HAP-1 (cell line): ENCODE results near the gene PTPRN2.

Source experiments
- DNase-seq, 2 experiments: peaks; one replicate each; pipeline ENCODE4 v3.0.0-alpha.2; 2016 to 2020; ENCODE audit warnings: low spot score in 2 of 2
- H3K27me3 ChIP-seq: fragments of 250-450 bp; sonication (Bioruptor Pico); 2 replicates; pipeline ENCODE4 v1.5.1; 2020; ENCODE audit warnings: low read depth, mild to moderate bottlenecking, moderate library complexity
- H3K36me3 ChIP-seq: fragments of 250-450 bp; sonication (Bioruptor Pico); replicated peaks from 2 replicates; pipeline ENCODE4 v1.5.1; 2020; ENCODE audit warnings: mild to moderate bottlenecking
- H3K4me1 ChIP-seq: fragments of 250-450 bp; sonication (Bioruptor Pico); 2 replicates; pipeline ENCODE4 v1.5.1; 2020; ENCODE audit warnings: mild to moderate bottlenecking
- H3K4me3 ChIP-seq: fragments of 250-450 bp; sonication (Bioruptor Pico); 2 replicates; pipeline ENCODE4 v1.5.1; 2020; ENCODE audit warnings: mild to moderate bottlenecking, moderate library complexity
- H3K9me3 ChIP-seq: fragments of 250-450 bp; sonication (Bioruptor Pico); 2 replicates; pipeline ENCODE4 v1.5.1; 2020; ENCODE audit warnings: mild to moderate bottlenecking, moderate library complexity
- in situ Hi-C: fragments of 300-500 bp; cut with MboI; formaldehyde crosslinking; loops from 3 replicates; pipeline ENCODE4 v1.14.3; 2020; ENCODE audit warnings: low sequenced_read_pairs, inconsistent platforms, mixed read lengths

The PTPRN2 gene

GRCh38 chr7:157625973-157626742 lies 961.5 kb downstream of the PTPRN2 start:
- in situ Hi-C loops, result no loop called here
- Histone ChIP-seq H3K4me3 (no peak overlapping the region), H3K36me3 (no peaks in the 10 kb centered on the region), H3K27me3 (no peaks in the 10 kb centered on the region), H3K4me1 (no peaks in the 10 kb centered on the region), H3K9me3 (no peaks in the 10 kb centered on the region)
- DNase-seq, result no peak

GRCh38 chr7:157623556-157623955 lies 964.1 kb downstream of the PTPRN2 start:
- H3K36me3 ChIP-seq, result no peaks in the 10 kb centered on the region
- no peaks in the 10 kb centered on the region for H3K9me3 ChIP-seq
- H3K27me3 ChIP-seq, result no peaks in the 10 kb centered on the region
- no peak for DNase-seq
- in situ Hi-C loops, result no loop called here
- H3K4me1 ChIP-seq, result no peaks in the 10 kb centered on the region
- H3K4me3 ChIP-seq, result no peak overlapping the region

GRCh38 chr7:157622408-157623205 lies 965.0 kb downstream of the PTPRN2 start:
- Histone ChIP-seq H3K36me3 (no peaks in the 10 kb centered on the region), H3K4me3 (no peak overlapping the region), H3K4me1 (no peaks in the 10 kb centered on the region), H3K27me3 (no peaks in the 10 kb centered on the region), H3K9me3 (no peaks in the 10 kb centered on the region)
- DNase-seq, result no peak
- in situ Hi-C loops, result no loop called here

DNA sequence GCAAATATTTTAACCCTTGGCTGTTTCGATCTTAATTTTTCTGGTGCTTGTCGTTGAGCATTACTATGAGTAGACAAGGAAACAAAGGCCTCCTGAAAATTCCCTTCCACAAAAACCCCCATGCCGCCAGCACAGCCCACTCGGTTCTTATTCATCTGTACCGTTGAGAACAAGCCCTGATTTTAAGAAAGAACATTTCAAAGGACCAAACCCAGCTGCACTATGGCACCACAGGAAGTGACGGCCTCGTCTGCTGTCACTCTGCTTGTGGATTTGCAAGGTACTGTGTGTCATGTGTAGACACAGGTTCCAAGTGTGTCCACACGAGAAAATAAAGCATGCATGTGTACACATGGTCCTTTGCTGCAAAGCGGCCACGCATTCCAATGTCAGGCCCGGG lies 965.6 kb downstream of the PTPRN2 start:
- no peaks in the 10 kb centered on the region for H3K9me3 ChIP-seq
- H3K4me3 ChIP-seq, result no peak overlapping the region
- H3K4me1 ChIP-seq, result no peaks in the 10 kb centered on the region
- H3K36me3 ChIP-seq, result no peaks in the 10 kb centered on the region
- no peak for DNase-seq
- in situ Hi-C loops, result no loop called here
- H3K27me3 ChIP-seq, result no peaks in the 10 kb centered on the region

DNA sequence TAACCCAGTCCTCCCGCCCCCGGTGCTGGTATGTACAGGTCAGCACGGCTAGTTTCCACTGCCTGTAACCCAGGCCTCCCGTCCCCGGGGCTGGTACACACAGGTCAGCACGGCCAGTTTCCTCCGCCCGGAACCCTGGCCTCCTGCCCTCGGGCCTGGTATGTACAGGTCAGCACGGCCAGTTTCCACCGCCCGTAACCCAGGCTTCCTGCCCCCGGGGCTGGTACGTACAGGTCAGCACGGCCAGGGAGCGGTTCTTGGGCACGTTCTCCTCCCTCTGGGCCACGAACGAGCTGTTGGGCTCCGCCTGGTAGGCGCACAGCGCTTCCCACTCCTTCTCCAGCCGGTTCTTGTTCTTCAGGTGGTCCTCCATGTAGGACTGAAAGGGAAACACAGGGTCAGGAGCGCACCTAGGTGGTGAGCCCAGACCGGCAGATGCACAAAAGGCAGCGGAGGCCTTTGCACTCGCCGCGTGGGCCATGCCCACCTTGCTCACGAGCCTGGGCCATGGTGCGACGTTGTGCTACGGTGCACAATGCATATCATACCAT lies 966.4 kb downstream of the PTPRN2 start:
- Histone ChIP-seq H3K9me3 (no peaks in the 10 kb centered on the region), H3K4me3 (no peak overlapping the region), H3K36me3 (no peaks in the 10 kb centered on the region), H3K27me3 (no peaks in the 10 kb centered on the region), H3K4me1 (no peaks in the 10 kb centered on the region)
- in situ Hi-C loops, result no loop called here
- DNase-seq, result no peak

DNA sequence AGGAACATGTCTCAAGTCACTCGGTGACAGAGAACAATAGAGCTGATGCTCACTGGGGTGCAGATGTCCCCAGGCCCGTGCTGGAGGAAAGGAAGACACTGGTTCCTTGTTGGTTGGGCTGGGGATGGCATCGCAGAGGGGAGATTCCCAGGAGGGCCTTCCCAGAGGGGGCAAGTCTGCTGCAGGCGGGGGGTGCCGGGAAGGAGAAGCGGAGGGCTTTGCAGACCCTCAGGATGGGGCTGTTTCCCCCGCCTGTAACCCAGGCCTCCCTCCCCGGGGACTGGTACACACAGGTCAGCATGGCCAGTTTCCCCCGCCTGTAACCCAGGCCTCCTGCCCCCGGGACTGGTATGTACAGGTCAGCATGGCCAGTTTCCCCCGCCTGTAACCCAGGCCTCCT lies 967.0 kb downstream of the PTPRN2 start:
- no peaks in the 10 kb centered on the region for H3K4me1 ChIP-seq
- no peaks in the 10 kb centered on the region for H3K27me3 ChIP-seq
- in situ Hi-C loops, result no loop called here
- no peaks in the 10 kb centered on the region for H3K36me3 ChIP-seq
- no peaks in the 10 kb centered on the region for H3K9me3 ChIP-seq
- H3K4me3 ChIP-seq, result no peak overlapping the region
- no peak for DNase-seq

DNA sequence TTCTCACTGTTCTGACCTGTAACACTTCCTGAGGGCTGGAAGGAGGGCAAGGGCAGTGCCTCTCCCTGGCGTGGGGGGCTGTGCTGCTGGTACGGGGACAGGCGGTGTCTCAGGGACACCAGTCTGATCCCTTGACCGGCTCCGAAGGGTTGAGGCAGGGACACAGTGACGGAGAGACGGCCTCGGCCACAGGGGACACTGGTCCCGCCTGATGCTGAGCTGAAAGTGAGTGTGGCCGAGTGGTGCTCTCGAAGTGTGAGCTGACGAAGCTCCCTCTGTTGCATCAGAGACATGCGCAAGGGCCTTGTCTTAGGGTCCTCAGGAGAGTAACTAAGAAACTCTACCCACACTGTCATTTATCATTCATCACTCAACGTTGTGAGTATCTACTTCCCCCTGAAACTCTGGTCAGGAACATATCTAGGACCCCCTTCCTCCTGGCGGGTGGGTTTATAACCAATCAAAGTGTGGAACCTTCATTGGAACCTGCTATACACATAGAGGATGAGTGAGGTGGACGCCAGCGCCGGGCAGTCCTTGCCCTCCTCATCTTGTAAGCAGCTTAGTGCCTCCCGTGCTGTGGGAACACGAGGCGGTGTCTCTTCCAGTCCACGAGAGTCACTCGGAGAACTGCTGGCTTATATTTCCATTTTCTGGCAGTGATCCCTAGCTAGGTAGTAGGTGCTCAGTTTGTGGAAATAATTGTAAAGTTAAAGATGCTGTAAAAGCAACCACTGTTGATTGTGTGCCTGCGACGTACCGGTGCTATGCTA lies 967.7 kb downstream of the PTPRN2 start:
- no peaks in the 10 kb centered on the region for H3K9me3 ChIP-seq
- no peak for DNase-seq
- no peaks in the 10 kb centered on the region for H3K27me3 ChIP-seq
- H3K4me3 ChIP-seq, result no peak overlapping the region
- in situ Hi-C loops, result no loop called here
- H3K4me1 ChIP-seq, result no peaks in the 10 kb centered on the region
- H3K36me3 ChIP-seq, result no peaks in the 10 kb centered on the region

GRCh38 chr7:157618823-157619606 lies 968.6 kb downstream of the PTPRN2 start:
- Histone ChIP-seq H3K36me3 (no peaks in the 10 kb centered on the region), H3K9me3 (no peaks in the 10 kb centered on the region), H3K4me1 (no peaks in the 10 kb centered on the region), H3K4me3 (no peak overlapping the region), H3K27me3 (no peaks in the 10 kb centered on the region)
- in situ Hi-C loops, result no loop called here
- DNase-seq, result no peak

DNA sequence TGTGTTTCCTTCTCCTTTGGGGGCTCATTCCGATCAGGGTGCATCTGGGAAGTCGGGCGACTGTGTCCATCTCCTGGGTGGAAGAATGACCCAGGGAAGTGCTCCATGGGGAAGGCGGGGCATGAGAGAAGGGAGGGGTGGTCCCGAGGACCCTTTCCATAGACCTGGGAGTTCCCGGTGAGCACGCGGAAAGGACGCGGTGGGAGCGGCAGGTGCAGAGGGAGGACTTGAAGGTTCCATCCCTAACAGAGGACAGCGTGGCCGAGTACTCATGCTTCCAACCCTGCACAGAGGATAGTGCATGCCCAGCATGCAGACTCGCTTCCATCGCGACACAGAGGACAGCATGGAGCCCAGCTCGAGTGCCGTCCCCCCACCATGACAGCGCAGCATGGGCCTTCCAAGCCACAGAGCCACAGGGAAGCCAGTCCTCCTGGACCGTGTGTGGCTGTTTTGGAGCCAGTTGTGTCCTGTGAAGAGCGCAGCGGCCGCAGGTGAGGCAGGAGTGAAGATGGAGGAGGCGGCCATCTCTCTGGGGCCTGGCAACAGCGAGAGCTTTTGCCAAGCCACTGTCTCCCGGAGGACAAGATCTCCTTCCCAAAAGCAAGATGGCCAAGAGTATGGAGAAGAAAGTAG lies 969.4 kb downstream of the PTPRN2 start:
- Histone ChIP-seq H3K27me3 (no peaks in the 10 kb centered on the region), H3K9me3 (no peaks in the 10 kb centered on the region), H3K36me3 (no peaks in the 10 kb centered on the region), H3K4me3 (no peak overlapping the region), H3K4me1 (no peaks in the 10 kb centered on the region)
- DNase-seq, result no peak
- in situ Hi-C loops, result no loop called here

- Histone ChIP-seq H3K4me1 (no peaks in the 10 kb centered on the region), H3K4me3 (no peak overlapping the region), H3K9me3 (no peaks in the 10 kb centered on the region), H3K36me3 (no peaks in the 10 kb centered on the region), H3K27me3 (no peaks in the 10 kb centered on the region)
- in situ Hi-C loops, result no loop called here
- no peak for DNase-seq
These were observed 970.2 kb downstream of the PTPRN2 start for GRCh38 chr7:157617401-157617800.

- H3K4me1 ChIP-seq, result no peaks in the 10 kb centered on the region
- no peaks in the 10 kb centered on the region for H3K36me3 ChIP-seq
- H3K4me3 ChIP-seq, result no peak overlapping the region
- H3K9me3 ChIP-seq, result no peaks in the 10 kb centered on the region
- no peaks in the 10 kb centered on the region for H3K27me3 ChIP-seq
- DNase-seq, result no peak
- in situ Hi-C loops, result no loop called here
These were observed 970.7 kb downstream of the PTPRN2 start for GRCh38 chr7:157616931-157617330.

- no peaks in the 10 kb centered on the region for H3K27me3 ChIP-seq
- DNase-seq, result no peak
These were observed 971.2 kb downstream of the PTPRN2 start for GRCh38 chr7:157616426-157616825.

DNA sequence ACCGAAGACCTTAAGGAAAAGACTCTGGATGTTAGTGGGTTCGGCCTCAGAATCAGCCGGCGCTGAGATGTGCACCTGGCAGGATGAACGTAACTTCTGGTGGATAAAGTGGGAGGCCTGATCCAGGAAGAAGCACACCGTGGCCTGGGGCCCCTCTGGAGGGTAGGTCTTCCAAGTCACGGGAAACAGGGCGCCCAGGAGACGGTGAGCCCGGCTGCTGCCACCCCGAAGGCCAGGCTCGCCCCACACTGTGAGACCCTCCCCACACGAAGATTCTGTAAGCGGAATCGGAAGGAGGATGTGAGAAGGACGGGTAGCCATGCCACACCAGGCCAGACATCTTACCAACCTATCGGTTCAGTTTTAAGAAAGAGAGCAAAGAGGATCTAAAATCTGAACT lies 971.8 kb downstream of the PTPRN2 start:
- in situ Hi-C loops, result no loop called here
- Histone ChIP-seq H3K27me3 (no peaks in the 10 kb centered on the region), H3K4me1 (no peaks in the 10 kb centered on the region), H3K36me3 (no peaks in the 10 kb centered on the region), H3K9me3 (no peaks in the 10 kb centered on the region), H3K4me3 (no peak overlapping the region)
- DNase-seq, result no peak

More at GRCh38 chr7:157616426-157616825, 971.2 kb downstream of the PTPRN2 start:
- Histone ChIP-seq H3K4me3 (no peak overlapping the region), H3K4me1 (no peaks in the 10 kb centered on the region), H3K36me3 (no peaks in the 10 kb centered on the region), H3K9me3 (no peaks in the 10 kb centered on the region)
- in situ Hi-C loops, result no loop called here
